Heart right ventricle (tissue), 16 donors: ENCODE results near the gene CA7. TPM values are rescaled to one million over a fixed set of nuclear protein-coding genes. Genes with fewer than 3 reads are reported as not detected.

Experiments
- ATAC-seq, 8 donors: fragments of 200-7000 bp; cut with Tn5 transposase; one replicate each; pipeline ENCODE4 v1.9.1; 2020; ENCODE audit warnings: mild to moderate bottlenecking in 8 of 8, moderate library complexity in 8 of 8, moderate number of reproducible peaks in 1 of 8
- DNase-seq, 2 donors: peaks; one replicate each; pipeline ENCODE4 v3.0.0-alpha.2; 2020
- H3K27ac ChIP-seq, 10 donors: fragments of 200-600 bp; sonication (generic) in 2 of 10; one replicate each; pipeline versions ENCODE4 v1.5.0 to v1.8.0; 2020 to 2022; ENCODE audit warnings: mild to moderate bottlenecking in 3 of 10
- H3K27me3 ChIP-seq, 7 donors: fragments of 200-600 bp; one replicate each; pipeline ENCODE4 v1.8.0; 2021 to 2022; ENCODE audit warnings: mild to moderate bottlenecking in 2 of 7
- H3K36me3 ChIP-seq, 9 donors: fragments of 200-600 bp; sonication (generic) in 1 of 9; one replicate each; pipeline versions ENCODE4 v1.5.0 to v1.8.0; 2020 to 2022; ENCODE audit warnings: mild to moderate bottlenecking in 2 of 9
- H3K4me1 ChIP-seq, 9 donors: fragments of 200-600 bp; sonication (generic) in 1 of 9; one replicate each; pipeline versions ENCODE4 v1.5.0 to v1.8.0; 2020 to 2022; ENCODE audit warnings: mild to moderate bottlenecking in 4 of 9
- H3K4me3 ChIP-seq, 10 donors: fragments of 200-600 bp; sonication (generic) in 2 of 10; one replicate each; pipeline versions ENCODE4 v1.5.0 to v1.8.0; 2020 to 2022; ENCODE audit warnings: mild to moderate bottlenecking in 7 of 10, moderate library complexity in 2 of 10
- H3K9me3 ChIP-seq, 11 donors: fragments of 200-600 bp in 10 of 11; sonication (generic) in 2 of 11; one replicate each; pipeline versions ENCODE4 v1.5.0 to v1.8.0; 2013 to 2022; ENCODE audit warnings: mild to moderate bottlenecking in 2 of 11, control low read depth in 1 of 11, moderate library complexity in 1 of 11
- WGBS, 2 donors: extraction: QIAGEN DNeasy Blood & Tissue Kit; methylation state at CpG; one replicate each; pipeline ENCODE4 v1.1.7; 2013; ENCODE audit warnings: inconsistent platforms in 1 of 2; 5-methylcytosine and 5-hydroxymethylcytosine counted together
- intact Hi-C, 10 donors: fragments of 100-400 bp; cut with DNase I; formaldehyde crosslinking; loops; one replicate each; pipeline versions ENCODE4 v1.11.1 to v1.14.2; 2022
- polyA plus RNA-seq, 2 donors: library from polyadenylated mRNA; stranded (reverse); fragments of 200-250 nt; gene quantifications; one replicate each; pipeline ENCODE4 v1.2.3, GENCODE V29; 2013
- total RNA-seq, 10 donors: library from RNA; stranded (reverse); fragmentation: NEBNext Ultra II Directional in 3 of 10; extraction: Animal tissue kit (Norgen Biotek cat#: 25700) in 3 of 10; gene quantifications; one replicate each; pipeline versions ENCODE4 v1.2.1 to v1.2.4, GENCODE V29; 2021 to 2023
- TF ChIP-seq, protein P1 (sequence below), 9 donors: fragments of 200-600 bp; sonication (generic) in 2 of 9; IDR thresholded peaks; one replicate each; pipeline versions ENCODE4 v1.5.0 to v1.8.0; 2021 to 2022; ENCODE audit warnings: antibody characterized with exemption in 9 of 9, mild to moderate bottlenecking in 5 of 9, moderate library complexity in 1 of 9
- donor health status: Arrhythmogenic right ventricular cardiomyopathy.
- donor health status: ischemic (EF 13 %, LVEDD 7.1; RV severe dilation, severe dysfunction).
- donor health status: healthy with polysubstance abuse.
- donor health status: DM: no; HTN: yes; CAD: no.
- donor health status: DM: no; HTN: no; CAD: no.
- donor health status: ischemic (EF 25% LVEDD 6.9; RV normal size, moderate dysfunction).
- donor health status: ischemic (EF 25% LVEDD 5.7; RV mildly dilated, moderate dysfunction).
- donor health status: healthy.
- donor health status: DM: yes; HTN: yes; CAD: no.
- donor health status: Ischemic cardiomyopathy.
- donor health status: ischemic (EF 35%, LVEDD 5.7; RV mildly dilated, moderate dysfunction).
- donor health status: nonischemic (EF 11% LVEDD 7.7; RV severe dilation, severe dysfunction).
- donor health status: DM: yes; HTN: yes; CAD: no.
- donor health status: PGD.
- donor health status: ischemic (EF 29% LVEDD 5.4; RV normal size, mild dysfunction).
- donor health status: nonischemic (EF 23%, LVEDD 6.1; RV moderate dilation, normal function).

Gene CA7
- total and polyA plus RNA-seq, 12 donors = not detected

DNA sequence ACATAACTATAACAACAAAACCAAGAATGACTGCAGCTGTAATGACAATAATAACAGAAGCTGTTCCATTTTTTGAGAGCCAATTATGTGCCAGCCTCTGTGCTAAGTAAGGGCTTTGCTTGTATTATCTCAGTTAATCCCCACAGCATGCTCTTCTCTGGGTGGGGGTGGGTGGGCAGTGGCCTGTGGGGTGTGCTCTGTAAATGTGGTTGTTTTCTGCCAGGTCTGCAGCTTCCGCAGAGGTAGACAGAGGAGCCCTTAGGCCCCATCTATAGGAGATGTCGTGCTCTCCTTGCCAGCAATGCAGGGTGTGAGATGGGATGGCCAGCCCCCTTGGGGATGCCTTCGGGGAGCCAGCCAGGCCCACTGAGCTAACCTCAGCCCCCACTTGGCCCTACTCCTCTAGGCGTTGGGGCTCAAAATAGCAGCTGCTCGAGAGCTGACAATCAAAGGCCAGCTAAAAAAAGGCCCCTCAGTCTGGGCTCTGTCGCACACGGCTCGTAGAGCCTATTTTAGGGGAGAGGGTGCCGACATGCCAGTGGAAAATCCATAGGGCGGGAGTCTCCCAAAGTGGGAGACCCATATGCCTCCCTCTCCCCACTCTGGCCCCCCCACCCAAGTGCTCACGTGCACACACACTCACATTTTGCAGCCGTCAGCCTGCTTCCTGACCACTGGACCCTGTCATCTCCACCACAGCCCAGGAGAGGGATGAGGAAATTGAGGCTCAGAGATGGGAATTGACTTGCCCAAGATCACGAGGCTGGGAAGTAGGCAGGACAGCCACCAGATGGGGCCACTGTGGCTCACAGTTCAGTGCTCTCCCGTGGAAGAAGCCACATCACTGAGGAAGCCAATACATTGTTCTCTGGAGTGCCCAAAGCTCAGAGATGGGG is 58.7 kb downstream of the CA7 start:
- H3K4me3 ChIP-seq = peak overlapping the region in 3 of 10 donors; percentile 11 to 31 (median 12)
- WGBS, 2 donors = 35 to 45% methylated on average over 14 of the region's 14 CpGs
- TF ChIP-seq, protein P1, sequence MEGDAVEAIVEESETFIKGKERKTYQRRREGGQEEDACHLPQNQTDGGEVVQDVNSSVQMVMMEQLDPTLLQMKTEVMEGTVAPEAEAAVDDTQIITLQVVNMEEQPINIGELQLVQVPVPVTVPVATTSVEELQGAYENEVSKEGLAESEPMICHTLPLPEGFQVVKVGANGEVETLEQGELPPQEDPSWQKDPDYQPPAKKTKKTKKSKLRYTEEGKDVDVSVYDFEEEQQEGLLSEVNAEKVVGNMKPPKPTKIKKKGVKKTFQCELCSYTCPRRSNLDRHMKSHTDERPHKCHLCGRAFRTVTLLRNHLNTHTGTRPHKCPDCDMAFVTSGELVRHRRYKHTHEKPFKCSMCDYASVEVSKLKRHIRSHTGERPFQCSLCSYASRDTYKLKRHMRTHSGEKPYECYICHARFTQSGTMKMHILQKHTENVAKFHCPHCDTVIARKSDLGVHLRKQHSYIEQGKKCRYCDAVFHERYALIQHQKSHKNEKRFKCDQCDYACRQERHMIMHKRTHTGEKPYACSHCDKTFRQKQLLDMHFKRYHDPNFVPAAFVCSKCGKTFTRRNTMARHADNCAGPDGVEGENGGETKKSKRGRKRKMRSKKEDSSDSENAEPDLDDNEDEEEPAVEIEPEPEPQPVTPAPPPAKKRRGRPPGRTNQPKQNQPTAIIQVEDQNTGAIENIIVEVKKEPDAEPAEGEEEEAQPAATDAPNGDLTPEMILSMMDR (IDR thresholded peaks at IDR 0.05) = peak in 1 of 9 donors; percentile 22

More for the DNA sequence above, 58.7 kb downstream of the CA7 start:
- Histone ChIP-seq H3K27ac (peak overlapping the region; percentile 76 to 99 (median 95)), H3K9me3 (no peaks in the 10 kb centered on the region), H3K27me3 (no peaks in the 10 kb centered on the region), H3K4me1 (peaks cover 33 to 98% (median 73%) of the 10 kb centered on the region in 9 donors), H3K36me3 (no peaks in the 10 kb centered on the region)
- peak; percentile 66 to 76 for DNase-seq
- intact Hi-C loops = loop anchor here in 3 of 10 donors (1.0 kb wide), 2 partner anchors 20 to 23 kb away; no protein-coding TSS in a partner anchor
- peak; percentile 34 to 65 (median 47) for ATAC-seq

Other genes starting within 250 kb of the CA7 start
- 10 to 100 TPM in 3 of 10 donors, 1 to 10 TPM in 7; 6.6 to 19.9 (median 7.9) TPM for gene CMTM3, start 239.7 kb upstream of the CA7 start, total RNA-seq
- 10 to 100 TPM; 12.0 to 18.0 TPM for gene CMTM3, start 239.7 kb upstream of the CA7 start, polyA plus RNA-seq
- 10 to 100 TPM in 8 of 10 donors, 1 to 10 TPM in 2; 7.3 to 14.6 (median 12.1) TPM for gene CMTM4, start 147.7 kb upstream of the CA7 start, total RNA-seq
- 1 to 10 TPM; 4.5 to 4.6 TPM for gene CMTM4, start 147.7 kb upstream of the CA7 start, polyA plus RNA-seq
- 100 to 1,000 TPM in 2 of 10 donors, 10 to 100 TPM in 8; 70.4 to 109 (median 89.0) TPM for gene DYNC1LI2, start 92.8 kb upstream of the CA7 start, total RNA-seq
- 10 to 100 TPM; 27.2 to 53.9 TPM for gene DYNC1LI2, start 92.8 kb upstream of the CA7 start, polyA plus RNA-seq
- gene TERB1, start 42.8 kb upstream of the CA7 start, total RNA-seq = under 1 TPM in 1 of 10 donors, not detected in 9; 0.12 TPM
- not detected for gene TERB1, start 42.8 kb upstream of the CA7 start, polyA plus RNA-seq
- 10 to 100 TPM; 29.6 to 35.9 (median 31.3) TPM for gene NAE1, start 13.4 kb upstream of the CA7 start, total RNA-seq
- gene NAE1, start 13.4 kb upstream of the CA7 start, polyA plus RNA-seq = 10 to 100 TPM; 23.7 to 27.8 TPM
- 1 to 10 TPM; 2.9 to 5.7 (median 3.8) TPM for gene PDP2, start 36.1 kb downstream of the CA7 start, total RNA-seq
- 1 to 10 TPM; 1.2 to 1.4 TPM for gene PDP2, start 36.1 kb downstream of the CA7 start, polyA plus RNA-seq
- gene CDH16, start 74.5 kb downstream of the CA7 start, total RNA-seq = under 1 TPM in 3 of 10 donors, not detected in 7; 0.25 to 0.47 (median 0.47) TPM
- gene CDH16, start 74.5 kb downstream of the CA7 start, polyA plus RNA-seq = under 1 TPM; 0.15 to 0.59 TPM
- 1,000 to 10,000 TPM in 1 of 10 donors, 100 to 1,000 TPM in 5, 10 to 100 TPM in 4; 48.4 to 1,227 (median 105) TPM for gene RRAD, start 81.1 kb downstream of the CA7 start, total RNA-seq
- gene RRAD, start 81.1 kb downstream of the CA7 start, polyA plus RNA-seq = 100 to 1,000 TPM; 176 to 435 TPM
- 100 to 1,000 TPM; 103 to 196 (median 111) TPM for gene CIAO2B, start 90.0 kb downstream of the CA7 start, total RNA-seq
- 100 to 1,000 TPM; 189 to 743 TPM for gene CIAO2B, start 90.0 kb downstream of the CA7 start, polyA plus RNA-seq
- gene CES2, start 91.1 kb downstream of the CA7 start, total RNA-seq = 100 to 1,000 TPM in 3 of 10 donors, 10 to 100 TPM in 7; 56.1 to 194 (median 81.5) TPM
- gene CES2, start 91.1 kb downstream of the CA7 start, polyA plus RNA-seq = 100 to 1,000 TPM in 1 of 2 donors, 10 to 100 TPM in 1; 25.1 to 145 TPM
- 1 to 10 TPM in 6 of 10 donors, under 1 TPM in 4; 0.45 to 2.4 (median 1.1) TPM for gene CES3, start 116.9 kb downstream of the CA7 start, total RNA-seq
- gene CES3, start 116.9 kb downstream of the CA7 start, polyA plus RNA-seq = 1 to 10 TPM in 1 of 2 donors, under 1 TPM in 1; 0.07 to 2.8 TPM
- 10 to 100 TPM in 1 of 10 donors, 1 to 10 TPM in 9; 3.8 to 10.4 (median 6.0) TPM for gene CES4A, start 144.2 kb downstream of the CA7 start, total RNA-seq
- gene CES4A, start 144.2 kb downstream of the CA7 start, polyA plus RNA-seq = 10 to 100 TPM; 12.3 to 20.6 TPM
- 10 to 100 TPM; 22.2 to 36.4 (median 29.8) TPM for gene CBFB, start 184.7 kb downstream of the CA7 start, total RNA-seq
- 10 to 100 TPM; 17.6 to 22.9 TPM for gene CBFB, start 184.7 kb downstream of the CA7 start, polyA plus RNA-seq